ENCODE results near the gene MANSC1.

GRCh38 chr12:12336049-12336411 lies 14.0 kb downstream of the MANSC1 start:
- TF ChIP-seq CTCF (IDR thresholded peaks at IDR 0.05) (no peak), POLR2A (IDR thresholded peaks at IDR 0.05) (no peak), EP300 (IDR thresholded peaks at IDR 0.05) (no peak), POLR2AphosphoS5 (IDR thresholded peaks at IDR 0.05) (no peak)

Measured in sigmoid colon (tissue), 4 donors.